ELF-1 (cell line): ENCODE measurements around the gene BACH2.
"Not testable (repeated sequence)": the region's sequence is repeated elsewhere in the genome, so short reads cannot be mapped to it uniquely, and the experiment has no call there.

Experiments
- DNase-seq: peaks from one replicate; pipeline ENCODE4 v3.0.0-alpha.2; 2016; ENCODE audit warnings: low read depth, low spot score

BACH2 gene

DNA sequence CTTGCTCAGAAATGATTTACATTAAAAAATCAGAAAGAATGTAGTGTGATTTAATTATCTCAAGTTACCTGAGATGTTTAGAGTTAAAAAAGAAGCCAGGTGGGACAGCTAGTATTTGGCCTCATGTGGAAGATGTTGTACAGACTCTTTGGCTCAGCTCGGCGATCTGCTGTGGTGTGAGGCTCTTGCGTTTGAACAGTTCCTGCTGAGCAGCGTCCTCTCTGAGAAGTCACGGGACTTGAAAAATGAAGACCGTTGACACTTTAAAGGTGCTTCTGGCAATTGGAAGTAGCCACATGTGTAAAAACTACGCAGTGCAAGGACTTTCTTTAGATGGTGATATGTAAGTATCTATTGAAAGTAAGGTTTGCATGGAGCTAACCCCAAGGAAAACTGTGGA, 169.0 kb downstream of the BACH2 start:
- DNase-seq: no peak

DNA sequence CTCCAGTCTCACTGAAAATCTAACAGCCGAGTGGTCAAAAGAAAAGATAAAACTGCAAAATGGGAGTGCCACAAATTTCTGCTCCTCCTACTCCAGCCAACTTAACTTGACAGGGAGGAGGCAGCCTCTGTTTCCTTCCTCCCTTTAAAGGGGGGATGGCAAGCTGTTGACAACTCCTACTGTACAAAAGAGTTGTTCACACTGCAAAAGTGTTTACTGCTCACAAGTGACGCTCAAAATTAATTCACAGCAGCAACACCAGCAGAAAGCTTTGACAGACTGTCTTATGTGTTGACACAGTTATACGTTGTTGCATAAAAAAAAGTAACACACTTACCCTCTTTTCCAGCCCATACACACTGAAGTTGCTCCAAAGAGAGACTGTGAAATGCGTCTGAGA, 169.8 kb downstream of the BACH2 start:
- no peak for DNase-seq

DNA sequence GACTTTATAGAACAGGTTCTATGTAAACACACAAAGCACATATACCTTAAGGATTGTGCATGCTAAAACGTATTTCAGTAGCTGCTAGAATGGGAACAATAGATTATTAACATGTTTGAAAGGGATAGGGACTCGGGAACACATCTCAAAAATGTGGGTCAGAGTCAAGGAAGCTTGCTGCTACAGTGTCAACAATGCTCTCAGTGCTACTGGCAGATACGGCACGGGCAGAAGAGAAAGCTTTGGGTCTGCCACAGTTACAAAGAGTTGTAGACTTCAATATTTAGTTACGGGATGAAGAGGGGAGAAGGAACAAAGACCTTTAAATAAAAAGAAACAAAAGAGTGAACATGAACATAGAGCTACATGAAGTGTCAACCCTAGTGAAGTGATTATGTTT, 170.5 kb downstream of the BACH2 start:
- DNase-seq: no peak

DNA sequence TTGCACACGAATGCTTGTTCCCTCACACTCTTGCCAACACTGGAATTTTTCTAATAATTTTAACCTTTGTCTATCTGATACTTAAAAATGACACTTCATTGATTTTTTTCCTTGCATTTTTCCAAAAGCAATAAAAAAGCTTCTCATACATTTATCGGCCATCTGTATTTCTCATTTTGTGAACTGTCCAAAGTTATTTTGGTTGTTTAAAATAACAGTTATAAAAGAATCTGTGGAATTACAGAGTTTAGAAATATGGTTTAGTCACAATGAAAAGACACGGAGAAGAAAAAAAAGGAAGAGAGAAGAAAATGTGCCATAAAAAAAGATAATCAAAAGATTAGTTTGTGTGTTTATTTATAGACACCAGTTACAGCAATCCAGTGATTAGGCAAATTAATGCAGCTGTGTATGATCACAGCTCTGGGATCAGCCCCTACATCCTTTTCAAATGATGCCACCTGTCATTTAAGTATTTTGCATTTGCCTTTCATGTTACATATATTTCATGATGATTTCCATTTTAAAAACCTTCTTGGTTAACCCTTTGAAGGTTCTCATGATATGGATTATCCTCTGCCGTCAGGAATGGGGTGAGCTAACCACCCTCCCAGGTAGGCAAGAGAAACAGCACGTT, 171.7 kb downstream of the BACH2 start:
- DNase-seq: no peak

DNA sequence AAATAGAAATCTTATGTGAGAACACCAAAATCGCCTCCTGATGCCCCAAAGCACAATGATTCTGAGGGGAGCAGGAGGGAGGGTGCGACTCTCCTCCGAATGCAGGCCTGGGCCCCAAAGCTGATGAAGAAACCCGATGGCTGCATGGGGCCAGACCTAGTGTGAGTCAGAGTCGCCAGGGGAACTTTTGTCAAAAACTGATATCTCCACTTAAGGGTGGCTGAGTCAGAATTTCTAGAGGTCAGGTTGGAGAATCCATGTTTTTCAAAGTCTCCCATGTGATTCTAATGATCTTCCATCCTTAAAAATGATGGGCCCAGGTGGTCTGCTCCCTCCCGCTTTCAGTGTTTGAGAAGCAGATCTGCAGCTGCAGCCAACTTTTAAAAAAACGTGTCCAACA, 172.8 kb downstream of the BACH2 start:
- DNase-seq: no peak

DNA sequence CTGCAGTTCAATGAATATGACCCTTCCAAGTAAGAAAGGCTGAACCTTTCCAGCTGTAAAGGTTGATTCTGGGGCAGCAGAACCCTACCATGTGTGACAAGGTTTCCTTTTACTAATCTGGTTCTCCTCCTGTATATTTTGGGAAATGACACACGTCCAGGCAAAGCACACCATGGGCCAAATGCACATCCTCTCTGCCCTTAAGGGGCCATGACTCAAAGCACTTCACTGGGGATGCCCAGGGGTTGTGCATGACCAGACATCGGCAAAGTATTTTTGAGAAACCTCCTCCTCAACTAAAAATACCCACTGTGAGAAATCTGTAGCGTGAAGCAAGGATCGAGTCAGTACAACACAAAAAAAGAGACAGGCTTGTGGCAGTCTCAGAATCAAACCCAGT, 174.7 kb downstream of the BACH2 start:
- no peak for DNase-seq

DNA sequence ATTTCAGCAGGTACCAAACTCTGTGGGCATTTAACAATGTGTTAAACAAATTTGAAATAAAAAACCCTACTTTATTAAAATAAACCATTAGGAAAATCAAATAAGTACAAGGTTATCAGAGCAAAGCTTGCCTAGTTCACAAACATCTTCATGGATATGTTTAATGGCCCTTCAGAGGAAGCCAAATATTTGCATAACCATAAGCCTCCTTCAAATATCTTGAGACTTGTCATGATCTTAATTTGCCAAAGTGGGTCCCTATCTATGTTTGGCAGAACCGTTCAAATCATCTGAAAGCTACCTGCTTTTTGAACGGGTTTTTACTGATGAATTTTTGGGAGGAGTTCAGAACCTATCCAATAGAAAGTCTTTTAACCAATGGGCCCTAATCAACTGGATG, 176.3 kb downstream of the BACH2 start:
- no peak for DNase-seq

DNA sequence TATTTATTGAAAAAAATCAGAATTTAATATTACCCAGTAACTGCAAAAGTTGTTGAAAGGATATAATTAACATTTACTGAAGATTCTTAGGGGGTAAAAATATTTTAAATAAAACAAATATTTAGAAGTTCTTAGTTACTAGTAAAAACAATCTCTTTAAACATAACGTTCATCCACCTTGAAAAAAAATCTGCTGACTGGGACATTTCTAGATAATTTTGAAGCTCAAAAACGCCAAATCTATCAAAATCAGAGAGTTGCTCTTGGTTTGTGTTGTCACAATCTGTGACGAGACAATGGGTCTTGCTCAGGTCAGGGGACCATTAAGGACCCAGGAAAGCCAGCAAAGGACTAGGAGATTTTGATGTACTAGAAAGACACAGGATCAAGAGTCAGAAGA, 177.0 kb downstream of the BACH2 start:
- no peak for DNase-seq

DNA sequence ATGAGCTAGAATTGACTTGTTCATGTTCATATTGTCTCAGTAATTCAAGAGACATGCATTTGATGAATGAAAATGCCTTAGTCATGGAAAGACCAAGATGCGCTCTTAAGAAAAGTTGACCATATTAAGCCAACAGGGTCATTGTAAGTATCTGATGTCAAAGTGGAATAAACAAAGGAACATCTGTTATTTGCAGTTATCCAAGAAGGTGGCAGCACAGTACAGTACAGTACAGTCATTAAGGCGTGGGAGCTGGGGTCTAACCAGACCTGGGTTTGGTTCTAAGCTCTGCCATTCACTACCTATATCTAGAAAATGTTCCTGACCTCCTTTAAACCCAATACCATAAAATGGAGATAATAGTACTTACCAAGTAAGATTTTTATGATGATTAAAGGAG, 178.1 kb downstream of the BACH2 start:
- no peak for DNase-seq

DNA sequence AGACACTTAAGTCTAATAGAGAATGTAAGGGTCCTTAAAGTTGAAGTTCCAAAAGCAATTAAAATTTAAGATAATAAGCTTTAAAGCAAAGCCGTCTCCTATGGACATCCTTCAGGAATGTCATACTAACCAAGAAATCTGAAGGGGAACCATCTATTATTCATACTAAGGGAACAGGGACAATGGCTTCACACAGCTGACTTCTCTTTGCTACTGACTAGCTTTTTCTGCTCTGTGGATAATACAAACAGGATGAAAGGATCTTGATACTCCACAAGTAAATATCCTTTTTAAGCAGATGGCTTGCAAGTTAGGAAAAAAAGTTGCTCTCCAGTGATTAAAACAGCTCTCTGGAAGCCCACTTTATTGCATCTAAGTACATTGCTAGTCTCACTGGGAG, 178.6 kb downstream of the BACH2 start:
- no peak for DNase-seq

DNA sequence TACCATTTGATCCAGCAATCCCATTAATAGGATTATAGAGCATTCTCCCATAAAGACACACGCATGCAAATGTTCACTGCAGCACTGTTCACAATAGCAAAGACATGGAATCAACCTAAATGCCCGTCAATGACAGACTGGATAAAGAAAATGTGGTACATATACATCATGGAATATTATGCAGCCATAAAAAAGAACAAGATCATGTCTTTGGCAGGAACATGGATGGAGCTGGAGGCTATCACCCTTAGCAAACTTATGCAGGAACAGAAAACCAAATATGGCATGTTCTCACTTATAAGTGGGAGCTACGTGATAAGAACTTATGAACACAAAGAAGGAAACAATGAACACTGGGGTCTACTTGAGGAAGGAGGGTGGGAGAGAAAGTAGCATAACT, 180.5 kb downstream of the BACH2 start:
- DNase-seq: not testable (repeated sequence)

DNA sequence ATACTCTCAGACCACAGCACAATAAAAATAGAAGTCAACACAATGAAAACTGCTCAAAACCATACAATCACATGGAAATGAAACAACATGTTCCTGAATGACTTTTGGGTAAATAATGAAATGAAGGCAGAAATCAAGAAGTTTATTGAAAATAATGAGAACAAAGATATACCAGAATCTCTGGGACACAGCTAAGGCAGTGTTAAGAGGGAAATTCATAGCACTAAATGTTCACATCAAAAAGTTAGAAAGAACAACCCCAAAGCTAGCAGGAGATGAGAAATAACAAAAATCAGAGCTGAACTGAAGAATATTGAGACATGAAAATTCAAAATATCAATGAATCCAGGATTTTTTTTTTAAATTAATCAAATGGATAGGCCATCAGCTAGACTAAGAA, 183.3 kb downstream of the BACH2 start:
- DNase-seq: no peak

DNA sequence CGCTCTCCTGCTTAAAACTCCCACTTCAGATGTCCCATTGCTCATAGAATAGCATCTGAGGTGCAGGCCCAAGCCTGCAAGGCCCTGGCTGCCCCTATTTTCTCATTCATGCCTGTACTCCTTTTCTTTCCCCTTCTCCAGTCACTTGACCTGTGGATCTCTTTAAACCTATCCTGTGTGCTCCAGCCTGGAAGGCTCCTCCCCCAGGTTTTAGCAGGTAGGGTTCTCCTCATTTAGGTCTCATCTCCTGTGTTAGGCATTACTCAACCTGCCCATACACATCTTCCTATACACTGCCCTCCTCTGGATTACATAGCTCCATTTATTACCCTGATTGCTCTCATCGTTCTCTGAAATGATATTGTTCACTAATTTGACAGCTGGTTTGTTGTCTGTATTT, 185.3 kb downstream of the BACH2 start:
- DNase-seq: no peak

DNA sequence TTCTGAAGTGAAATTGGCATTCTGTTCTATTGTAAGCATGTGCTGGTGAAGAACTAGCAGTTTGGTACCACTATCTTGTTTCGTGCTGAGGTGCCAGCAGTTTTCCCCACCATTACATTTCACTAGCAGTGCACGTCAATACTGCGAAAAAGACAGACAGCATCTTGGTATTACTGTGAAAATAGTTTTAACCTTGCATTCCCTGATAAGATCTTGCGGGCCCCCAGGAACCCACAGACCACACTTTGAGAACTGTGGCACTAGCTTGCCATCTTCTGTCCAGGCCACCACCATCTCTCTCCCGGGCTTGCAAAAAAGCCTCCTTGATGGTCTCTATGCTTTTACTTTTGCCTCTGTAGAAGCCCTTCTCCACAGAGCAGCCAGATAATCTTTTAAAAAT, 185.7 kb downstream of the BACH2 start:
- no peak for DNase-seq

DNA sequence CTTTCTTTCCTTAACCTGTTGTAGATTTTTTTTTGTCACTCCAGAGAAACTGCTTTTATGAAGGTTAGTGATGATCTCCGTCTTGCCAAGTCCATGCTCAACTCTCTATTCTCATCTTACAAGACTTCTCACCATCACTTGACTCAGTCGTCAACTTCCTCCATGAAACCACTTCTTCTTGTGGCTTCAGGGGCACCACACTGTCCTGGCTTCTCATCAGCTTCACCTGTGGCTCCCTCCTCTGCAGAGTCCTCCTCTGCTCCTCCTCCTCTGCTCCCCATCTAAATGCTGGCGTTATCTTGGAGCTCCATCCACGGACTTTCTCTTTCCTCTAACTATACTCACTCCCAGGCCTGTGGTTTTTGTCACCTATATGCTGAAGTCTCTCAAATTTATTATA, 187.5 kb downstream of the BACH2 start:
- no peak for DNase-seq

DNA sequence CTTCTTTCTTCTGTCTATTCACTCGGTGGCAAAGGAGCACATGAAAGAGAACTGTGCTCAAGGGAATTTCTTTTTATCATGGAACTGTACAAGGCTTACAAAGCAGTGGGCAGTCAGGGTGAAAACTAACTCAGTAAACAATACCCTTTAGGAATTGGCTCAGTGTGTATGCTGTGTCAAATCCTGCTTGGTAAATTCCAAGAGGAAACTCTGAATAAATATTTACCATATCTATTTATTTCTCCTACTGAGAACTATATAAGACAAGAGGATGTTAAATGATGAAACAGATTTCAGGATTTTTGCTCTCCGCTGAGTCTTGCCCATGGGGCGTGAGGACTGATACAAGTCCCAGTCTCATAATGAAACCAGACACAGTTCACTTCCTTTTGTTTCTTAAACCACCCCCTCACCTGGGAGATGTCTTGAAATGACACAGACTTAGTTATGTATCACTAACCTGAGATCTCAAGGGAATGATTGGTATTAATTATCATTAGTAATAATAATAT, 188.8 kb downstream of the BACH2 start:
- no peak for DNase-seq

DNA sequence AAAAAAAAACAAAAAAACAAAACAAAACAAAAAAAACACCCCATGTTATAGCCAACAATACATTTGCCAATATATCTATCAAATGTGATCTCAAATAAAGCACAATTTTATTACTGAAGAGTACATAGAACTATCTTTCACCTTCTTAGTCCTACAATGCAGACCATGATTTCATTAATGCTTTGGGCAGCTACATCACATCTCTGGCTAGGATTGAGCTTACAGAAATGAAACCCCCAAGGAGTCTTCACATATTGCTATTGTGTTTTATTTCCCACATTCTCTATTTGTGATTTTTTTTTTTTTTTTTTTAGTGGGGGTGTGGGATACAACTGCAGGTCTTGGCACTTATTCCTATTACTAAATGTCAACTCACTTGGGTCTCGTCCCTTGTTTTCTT, 189.3 kb downstream of the BACH2 start:
- DNase-seq: no peak

DNA sequence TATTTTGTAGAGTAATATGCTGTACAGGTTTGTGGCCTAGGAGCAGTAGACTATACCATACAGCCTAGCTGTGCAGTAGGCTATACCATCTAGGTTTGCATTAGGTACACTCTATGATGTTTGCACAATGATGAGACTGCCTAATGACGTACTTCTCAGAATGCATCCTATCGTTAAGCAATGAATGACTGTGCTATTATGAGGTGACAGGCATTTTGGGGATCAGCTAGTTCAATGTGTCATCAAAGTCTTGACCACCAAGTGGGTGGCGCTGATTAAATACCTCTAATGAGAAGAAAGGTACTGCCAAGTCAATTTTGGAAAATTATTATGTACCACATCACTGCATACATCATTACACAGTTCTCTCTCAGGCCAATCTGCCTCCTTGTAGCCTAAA, 190.2 kb downstream of the BACH2 start:
- DNase-seq: no peak

DNA sequence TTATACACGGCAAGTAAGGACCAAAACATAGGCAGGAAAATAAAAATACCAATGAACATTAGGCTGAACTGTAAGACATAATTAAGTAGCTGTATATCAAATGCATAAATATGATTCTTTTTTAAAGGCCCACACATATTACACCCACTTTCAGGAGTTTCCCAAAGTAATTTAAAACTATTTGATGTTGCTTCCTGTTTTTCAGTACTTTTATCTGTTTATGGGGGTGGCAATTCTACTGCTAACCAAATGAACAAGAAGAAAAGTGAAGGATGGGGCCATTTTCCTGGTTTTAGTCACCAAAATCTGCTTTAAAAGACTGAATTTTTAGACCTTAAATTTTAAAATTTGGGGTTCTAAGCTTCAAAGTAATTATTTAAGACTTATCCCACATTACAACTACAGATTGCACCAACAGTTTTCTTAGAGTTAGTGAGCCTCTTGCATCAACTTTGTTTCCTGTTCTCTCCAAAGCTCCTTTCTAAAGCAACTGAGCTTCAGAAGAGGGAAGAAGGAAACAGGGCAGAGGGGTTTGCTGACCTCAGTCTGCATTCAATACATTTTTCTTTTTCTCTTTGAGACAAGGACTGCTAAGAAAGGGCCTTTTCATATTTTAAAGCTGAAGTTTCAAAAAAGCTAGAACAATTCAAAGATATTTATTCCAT, 191.0 kb downstream of the BACH2 start:
- no peak for DNase-seq

DNA sequence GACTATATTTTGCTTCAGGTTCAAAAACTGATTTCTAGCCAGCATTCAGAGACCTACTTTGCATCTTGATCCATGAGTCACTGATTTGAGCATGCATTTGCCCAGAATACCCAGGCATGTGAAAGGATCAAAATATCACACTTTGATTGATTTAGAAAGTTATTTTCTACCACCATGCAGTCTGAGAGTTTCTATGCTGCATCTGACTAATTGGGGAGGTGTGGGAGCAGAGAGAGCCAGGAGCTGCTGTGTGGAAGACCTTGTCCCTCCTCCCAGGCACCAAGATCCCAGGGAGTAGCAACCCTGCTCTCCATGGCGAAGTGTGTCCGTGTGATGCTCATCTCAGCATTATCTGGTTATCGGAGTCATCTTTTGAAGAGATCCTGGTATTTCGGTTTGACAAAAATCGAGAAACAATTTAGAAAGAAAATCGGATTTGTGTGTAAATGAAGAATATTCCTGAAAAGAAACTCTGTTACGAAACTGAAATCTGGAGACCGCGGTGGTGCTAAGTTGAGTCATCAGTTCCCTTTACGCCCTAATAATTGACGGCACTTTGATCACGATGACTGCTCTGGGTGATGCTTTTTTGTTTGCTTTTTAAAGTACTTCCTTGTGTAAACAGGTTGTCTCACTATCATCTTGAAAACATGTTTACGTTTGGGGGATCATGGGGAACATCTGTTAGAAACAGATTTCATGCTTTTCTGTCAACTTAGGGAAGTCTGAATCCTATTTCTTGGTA, 193.4 kb downstream of the BACH2 start:
- no peak for DNase-seq

DNA sequence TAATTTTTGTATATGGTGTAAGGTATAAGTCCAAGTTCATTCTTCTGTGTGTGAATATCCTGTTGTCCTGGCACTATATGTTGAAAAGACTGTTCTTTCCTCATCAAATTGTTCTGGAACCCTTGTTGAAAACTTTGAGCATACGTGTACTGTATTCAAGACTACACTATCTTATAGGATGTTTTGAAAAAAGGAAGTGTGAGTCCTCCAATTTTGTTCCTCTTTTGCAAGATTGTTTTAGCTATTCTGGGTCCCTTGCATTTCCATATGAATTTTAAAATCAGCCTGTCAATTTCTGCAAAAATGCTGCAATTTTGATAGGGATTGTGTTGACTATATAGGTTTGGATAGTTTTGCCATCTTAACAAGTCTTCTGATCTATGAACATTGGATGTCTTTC, 195.2 kb downstream of the BACH2 start:
- DNase-seq: no peak

DNA sequence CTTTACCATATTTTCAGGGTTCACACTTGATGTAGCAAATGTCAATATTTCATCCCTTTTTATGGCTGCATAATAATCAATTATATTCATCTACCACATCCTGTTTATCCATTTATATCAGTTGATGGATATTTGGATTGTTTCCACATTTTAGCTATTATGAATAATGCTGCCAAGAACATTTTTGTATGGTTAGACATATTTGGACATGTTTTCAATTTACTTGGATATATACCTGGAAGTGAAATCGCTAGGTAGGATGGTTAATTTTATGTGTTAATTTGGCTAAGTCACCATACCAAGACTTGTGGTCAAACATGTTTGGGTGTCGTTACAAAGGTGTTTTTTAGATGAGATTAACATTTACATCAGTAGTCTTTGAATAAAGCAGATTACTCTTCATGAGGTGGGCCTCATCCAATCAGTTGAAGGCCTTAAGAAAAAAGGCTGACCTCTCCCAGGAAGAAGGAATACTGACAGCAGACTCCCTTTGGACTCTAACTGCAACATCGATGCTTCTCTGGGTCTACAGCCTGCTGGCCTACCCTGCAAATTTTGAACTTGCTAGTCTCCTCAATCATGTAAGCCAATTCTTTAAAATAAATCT, 196.5 kb downstream of the BACH2 start:
- no peak for DNase-seq

DNA sequence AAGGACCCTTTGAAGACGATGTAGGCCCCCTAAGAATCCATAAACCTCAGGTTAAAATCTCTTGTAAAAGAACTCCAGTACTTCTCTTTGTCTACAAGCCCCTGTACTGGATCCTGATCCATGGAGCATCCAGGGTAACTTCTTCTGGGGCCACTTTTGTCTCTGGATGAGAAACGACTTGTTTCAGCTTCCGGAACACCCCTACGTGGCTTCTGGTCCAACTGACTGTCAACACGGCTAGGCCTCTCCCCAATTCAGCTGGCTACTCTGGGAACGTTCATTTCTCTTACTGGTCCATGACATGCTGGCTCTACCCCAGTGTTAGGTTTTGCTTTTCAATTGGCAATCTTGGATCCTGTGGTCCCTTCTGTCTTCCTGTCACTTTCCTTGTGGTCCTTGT, 198.0 kb downstream of the BACH2 start:
- no peak for DNase-seq
